Pulmonary artery endothelial cell (primary cell): ENCODE results near the gene THSD4. TPM values are rescaled to one million over a fixed set of nuclear protein-coding genes. Genes with fewer than 3 reads are reported as not detected.

Experiments used
- DNase-seq: peaks from one replicate; pipeline ENCODE4 v3.0.0-alpha.2; 2011; ENCODE audit warnings: low read depth, low spot score
- total RNA-seq: library from RNA; depleted of rRNA; stranded (reverse); fragments of >200 nt; gene quantifications from 2 replicates; pipeline ENCODE4 v1.2.3, GENCODE V29; 2014

The THSD4 gene
- total RNA-seq, 1 donor from 2014 or later = 35.2 TPM

DNA sequence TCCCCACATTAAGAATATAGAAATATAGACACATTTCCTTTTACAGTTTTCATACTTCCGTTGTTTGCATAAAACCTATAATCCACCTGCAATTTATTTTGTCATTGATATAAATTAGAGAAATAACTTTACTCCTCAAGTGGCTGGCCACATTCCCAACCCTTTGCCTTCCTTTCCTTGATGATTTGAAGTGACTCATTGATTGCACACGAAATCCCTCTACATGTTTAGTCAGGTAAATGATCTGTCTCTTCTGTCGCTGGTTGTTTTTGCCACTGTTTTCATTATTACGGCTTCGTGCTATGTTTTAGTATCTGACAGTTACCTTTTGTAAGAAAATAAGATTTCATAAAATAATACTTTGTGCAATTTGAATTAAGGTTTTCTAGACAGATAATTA, 422.9 kb downstream of the THSD4 start:
- DNase-seq = no peak

DNA sequence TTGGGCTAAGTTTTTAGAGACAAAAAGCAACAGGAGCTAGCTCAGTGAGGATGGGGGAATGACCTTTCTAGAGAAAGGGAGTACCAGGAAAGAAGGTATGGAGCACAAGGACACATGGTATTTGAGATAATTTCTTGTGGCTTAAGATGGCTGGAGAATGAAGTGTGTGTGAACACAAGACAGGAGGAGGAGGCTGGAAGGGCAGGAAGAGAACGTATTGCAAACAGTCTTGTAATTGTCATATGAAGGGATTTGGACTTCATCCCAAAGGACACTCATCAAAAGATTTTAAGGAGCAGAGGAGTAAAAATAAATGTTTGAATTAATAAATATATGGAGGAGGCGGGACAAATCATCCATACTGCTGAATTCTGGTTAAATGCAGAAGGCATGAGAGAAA, 426.5 kb downstream of the THSD4 start:
- DNase-seq = no peak

DNA sequence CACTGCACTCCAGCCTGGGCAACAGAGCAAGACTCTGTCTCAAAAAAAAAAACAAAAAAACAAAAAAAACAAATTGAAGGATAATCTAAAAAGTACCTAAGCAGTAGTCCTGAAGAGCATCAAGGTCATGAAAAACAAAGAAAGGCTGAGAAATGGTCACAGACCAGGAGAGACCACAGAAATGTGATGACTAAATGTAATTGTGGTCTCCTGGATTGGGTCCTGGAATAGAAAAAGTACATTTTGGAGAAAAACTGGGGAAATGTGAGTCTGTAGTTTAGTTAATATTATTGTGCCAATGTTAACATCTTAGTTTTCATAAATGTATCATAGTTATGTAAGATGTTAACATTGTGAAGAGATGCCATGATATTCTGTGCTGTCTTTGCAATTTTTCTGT, 427.6 kb downstream of the THSD4 start:
- no peak for DNase-seq

DNA sequence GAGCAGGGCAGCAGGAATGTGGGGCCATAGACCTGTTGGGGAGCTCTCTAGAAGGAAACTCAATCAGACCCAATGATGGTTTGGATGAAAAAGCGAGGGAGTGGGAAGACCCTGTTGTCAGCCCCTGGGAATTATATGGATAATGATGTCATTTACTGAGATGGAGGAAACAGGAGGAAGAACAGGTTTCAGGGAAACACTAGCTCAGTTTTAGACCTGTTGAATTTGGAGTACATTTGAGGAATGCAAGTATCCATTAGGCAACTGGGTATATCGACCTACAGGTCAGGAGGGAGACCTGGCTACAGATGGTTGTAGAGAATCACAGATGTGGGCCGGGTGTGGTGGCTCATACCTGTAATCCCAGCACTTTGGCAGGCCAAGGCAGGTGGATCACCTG, 428.1 kb downstream of the THSD4 start:
- no peak for DNase-seq

DNA sequence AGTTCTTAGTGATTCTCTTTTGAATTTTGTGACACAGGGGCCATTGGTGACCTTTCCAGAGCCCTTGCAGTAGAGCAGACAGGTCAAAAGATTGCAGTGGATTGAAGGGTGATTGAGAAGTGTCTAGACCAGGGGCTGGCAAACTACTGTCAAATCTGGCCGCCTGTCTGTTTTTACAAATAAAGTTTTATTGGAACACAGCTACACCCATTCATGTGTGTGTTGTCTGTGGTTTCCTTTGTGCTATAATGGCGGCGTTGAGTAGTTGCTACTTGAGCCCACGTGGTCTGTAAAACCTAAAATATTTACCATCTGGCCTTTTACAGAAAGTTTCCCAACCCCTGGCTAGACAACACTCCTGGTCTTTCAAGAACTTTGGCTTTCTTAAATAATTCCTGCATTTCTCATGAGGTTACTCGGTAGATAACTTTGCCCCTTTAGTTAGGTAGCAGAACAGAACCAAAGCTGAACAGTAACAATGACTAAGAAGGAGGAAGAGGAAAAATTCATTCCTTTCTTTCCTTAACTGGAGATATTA, 430.0 kb downstream of the THSD4 start:
- no peak for DNase-seq

DNA sequence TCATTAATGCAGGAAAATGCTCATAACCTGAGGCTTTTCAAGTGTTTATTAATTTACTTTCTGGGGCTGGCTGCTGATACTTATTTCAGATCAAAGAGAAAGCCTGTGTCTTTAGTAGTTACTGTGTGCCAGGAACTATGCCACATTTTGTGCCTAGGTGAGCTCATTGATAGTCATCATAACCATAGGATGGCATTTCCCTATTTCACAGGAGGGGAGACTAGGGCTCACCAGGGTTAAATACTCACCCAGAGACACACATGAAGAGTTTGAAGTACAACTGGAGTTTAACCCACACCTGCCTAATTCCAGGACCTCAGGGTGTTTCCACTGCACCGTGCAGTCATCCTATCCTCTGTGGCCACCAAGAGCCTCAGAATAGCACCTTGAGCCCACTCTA, 430.7 kb downstream of the THSD4 start:
- DNase-seq = no peak

DNA sequence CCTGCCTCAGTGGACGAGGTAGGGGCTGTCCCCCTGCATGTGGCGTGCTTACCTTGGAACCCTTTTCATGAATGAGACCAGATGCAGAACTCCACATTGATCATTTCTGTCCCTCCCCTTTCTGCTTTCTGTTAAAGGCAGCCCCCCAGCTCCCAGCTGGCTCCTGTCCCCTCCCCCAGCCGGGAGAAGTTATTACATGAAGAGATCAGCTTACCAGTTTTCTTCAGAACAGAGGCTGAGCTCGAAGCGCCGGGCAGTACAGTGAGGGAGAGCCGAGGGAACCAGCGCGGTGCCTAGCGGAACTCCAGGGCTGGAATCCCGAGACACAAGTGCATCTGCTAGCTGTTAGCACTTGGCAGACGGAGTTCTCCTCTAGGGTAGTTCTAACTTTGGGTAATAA, 431.7 kb downstream of the THSD4 start:
- no peak for DNase-seq

DNA sequence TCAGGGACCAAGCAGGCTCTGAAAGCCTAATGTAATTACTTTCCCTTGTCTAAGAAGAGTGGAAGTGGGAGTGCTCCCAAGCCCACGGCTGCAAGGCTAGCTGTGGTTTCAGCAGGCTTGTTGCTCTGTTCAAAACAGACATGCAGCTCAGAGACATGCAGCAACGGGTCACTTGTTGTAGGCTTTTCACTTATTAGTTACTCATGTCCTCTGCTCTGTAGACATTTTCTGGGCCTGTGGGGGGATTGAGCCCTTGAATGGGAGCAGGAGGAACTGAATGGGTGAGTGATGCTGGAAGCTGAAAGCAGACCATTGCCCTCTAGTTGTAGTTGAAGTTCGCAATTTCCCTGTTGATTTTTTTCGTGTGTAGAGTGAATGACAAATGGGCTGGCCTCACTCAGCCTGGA, 433.1 kb downstream of the THSD4 start:
- DNase-seq = no peak

DNA sequence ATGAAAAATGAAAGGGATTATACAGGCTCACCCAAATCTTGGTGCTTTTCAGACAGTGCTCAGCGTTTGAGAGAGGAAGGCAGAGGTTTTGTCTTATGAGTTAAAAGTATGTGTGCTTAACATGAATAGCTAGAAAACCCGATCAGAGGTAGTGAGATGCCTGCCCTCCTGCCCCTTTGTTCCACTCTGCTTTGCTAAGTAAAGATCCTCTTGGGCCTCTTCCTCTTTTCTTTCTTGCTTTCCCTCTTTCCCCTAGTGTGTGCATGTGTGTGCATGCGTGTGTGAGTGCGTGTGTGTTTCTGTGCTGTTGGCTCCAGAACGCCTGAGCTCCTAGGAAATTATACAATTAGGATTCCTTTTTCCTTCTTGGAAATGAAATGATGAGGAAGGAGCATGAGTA, 433.8 kb downstream of the THSD4 start:
- no peak for DNase-seq

DNA sequence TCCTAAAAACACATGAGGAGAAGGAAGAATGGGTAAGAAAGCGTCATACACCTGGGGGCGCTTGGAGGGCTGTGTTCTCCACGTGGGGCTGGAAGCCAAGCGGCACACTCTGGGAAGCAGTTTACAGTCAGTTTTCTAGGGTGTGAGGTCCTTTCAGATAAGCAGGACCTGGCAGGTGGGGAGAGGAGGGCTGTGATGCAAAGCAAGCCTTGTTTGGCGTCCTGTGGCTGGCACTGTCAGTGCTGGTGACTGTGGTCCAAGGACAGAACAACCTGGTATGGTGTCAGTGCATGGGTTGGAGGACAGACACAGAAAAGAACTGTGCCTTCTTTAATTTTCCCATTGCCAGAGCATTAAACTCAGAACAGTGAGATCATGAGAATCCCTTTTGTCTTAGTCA, 434.4 kb downstream of the THSD4 start:
- DNase-seq = no peak

DNA sequence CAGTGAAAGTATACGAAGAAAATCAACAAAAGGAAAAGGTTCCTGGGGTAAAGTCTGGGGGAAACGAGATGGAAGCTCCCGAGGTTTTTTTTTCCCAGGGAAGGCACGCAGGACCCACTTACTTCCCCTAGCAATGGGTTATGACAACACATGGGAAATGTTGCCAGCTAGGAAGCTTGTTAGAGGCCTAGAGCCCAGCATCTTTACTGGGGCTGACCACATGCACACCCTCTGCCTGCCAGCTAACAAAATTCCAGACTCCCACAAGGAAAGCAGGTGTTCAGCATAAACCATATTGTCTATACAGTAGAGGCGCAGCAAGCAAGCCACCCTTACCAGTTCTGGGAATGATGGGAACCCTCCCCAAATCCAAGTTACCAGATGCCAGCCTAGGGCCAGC, 436.3 kb downstream of the THSD4 start:
- no peak for DNase-seq

DNA sequence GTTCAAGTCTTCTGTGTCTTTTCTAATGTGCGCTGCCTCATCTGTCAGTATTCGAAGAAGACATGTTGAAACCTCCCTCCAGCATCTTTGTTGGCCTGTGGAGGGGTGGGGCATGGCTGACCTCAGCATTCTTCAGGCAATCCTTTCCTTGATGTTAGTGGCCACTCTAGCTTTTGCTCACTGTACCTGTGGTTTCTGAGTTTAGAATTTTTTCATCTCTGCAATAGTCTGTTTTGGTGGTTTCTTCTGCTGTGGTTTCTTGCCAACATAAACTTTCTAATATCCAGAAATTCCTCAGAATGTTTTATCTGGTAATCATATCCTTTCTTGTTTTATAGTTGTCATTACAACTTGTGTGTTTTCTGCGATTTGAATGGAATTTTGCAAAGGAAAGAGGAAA, 443.8 kb downstream of the THSD4 start:
- DNase-seq = no peak

DNA sequence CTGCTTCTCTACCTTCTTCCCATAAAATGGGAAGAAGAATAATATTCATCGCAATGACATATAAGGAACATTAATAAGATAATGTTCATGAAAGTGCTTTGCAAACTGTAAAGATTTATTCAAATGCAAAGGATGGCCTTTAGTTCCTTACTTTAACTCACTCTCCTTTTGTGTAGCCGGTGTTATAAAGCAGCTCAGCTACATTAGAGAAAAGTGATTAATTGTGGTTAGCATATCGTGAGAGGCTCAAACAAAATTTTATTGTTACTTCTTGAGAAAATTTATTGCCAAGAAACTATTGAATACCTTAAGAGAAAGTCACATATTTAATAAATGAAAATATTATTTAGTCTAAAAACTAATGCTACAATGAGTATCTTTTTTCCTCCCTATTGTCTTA, 444.3 kb downstream of the THSD4 start:
- DNase-seq = no peak

DNA sequence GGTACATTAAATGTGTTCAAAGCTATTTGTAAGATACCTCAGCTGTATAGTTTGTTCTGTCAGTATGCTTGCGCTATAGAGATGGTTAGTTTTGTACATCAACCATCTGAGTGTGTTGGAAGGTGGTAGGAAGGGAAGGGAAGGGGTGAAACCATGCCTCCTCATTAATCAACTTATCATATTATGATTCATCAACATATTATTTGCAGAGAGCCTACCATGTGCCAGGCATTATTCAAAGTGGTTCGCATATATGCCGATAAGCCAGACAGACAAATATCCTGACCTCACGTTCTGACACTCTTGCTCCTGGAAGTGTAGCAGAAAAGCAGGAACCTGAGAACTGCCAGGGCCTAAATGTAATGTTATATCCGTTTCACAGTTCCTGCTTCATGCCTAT, 447.0 kb downstream of the THSD4 start:
- DNase-seq = no peak

DNA sequence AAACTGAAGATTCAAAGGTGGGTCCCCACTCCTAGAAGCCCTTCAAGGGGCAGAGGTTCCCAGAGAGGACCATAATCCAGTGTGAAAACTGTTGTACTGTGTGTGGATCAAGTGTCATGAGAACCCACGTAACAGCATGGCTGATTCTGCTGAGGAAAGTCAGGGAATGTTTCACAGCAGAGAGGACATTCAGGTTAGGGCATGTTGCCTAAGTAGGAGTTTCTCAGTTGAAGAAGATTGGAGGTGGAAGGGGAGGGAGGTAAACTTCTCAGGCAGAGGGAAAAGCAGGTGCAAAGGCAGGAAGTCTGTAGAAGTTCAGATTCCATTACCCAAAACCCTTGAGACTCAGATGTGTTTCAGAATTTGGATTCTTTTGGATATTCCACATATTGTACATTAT, 448.9 kb downstream of the THSD4 start:
- DNase-seq = no peak

DNA sequence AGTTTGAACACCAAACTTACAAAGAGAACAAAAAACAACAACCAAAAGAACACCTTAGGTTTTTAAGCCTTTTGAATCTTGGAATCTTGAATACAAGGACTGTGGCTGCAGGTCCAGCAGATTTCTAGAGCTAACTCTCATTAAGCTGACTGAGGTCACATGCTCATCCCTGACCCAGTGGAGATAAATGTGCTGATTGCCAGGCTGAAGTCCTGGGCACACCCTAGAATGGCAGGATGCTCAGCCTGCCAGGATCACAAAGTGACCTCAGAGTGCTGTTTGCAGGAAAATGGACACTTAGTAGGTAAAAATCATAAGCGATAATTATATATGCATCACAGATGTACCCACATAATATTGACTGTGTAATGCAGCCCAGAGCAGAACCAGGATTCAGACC, 449.7 kb downstream of the THSD4 start:
- no peak for DNase-seq

DNA sequence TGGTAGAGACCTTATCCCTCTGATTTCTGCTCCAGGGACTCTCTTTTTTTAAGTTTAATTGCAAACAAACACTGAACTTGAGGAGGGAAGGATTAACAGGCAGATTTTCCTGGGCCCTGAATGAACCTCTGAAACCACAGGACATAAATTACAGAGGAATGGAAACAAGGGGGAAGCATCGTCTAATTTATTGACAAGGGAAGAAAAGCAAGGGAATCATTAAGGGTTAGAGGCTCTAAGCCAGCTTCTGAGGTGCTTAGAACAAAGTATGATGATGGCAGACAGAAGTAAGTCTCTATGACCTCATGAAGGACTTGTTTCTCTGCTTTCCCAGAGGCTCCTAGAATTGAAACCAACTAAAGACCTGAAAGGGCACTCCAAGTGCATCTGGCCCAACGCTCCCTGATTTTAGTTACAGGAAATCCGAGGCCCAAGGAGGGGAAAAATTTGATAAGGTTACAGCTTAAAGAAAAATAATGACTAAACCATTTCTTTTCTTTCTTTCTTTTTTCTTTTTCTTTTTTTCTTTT, 450.4 kb downstream of the THSD4 start:
- no peak for DNase-seq

DNA sequence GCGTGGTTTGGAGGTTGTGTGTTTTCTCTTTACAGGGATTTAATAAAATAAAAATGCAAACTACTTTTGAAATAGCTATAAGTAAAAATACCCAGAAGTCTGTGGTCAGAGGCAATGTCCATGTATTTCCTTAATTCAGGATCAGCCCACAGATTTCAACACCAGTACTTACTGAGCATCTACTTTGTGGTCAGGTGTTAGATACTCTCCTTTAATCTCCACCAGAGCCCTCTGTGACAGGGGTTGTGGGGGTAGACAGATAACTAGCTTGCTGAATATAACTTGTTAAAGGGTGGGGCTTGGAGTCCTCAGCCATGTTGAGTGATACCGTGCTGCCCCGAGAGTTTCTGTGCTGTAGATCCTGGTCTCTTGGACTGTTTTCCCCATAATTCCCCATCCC, 451.0 kb downstream of the THSD4 start:
- DNase-seq = no peak

DNA sequence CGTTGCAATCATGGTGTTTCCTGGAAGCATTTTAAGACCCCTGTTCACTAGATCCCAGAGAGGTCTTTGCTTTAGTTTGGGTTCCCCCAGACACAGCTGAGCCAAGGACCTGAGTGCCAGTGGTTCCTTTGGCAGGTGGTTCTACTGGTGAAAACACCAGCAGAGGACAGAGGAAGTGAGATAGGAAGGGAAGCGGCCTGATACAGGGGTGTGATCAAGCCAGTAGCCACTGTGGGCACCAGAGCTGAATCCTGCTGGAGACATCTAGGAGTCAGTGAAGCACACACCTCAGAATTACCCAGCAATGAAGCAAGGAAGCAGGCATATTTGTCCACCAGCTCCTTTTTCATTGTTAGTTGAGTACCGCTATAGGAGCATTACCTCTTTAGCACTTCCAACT, 451.9 kb downstream of the THSD4 start:
- DNase-seq = no peak

DNA sequence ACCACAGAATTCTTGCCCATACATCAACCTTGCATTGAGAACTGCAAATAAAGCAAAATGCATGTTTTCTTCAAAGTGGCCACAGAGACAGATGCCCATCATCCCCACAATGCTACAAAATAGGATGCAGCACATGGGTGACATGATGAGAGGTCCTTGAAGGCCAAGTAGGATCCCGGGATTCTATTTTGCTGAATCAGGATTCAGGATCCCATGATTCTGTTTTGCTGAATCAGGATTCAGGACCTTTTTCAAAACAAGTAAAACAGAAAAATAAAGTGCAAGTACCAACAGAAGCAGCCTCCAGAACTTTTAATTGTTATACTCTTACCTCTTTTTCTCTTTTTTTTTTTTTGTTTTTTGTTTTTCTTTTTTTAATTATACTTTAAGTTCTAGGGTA, 453.0 kb downstream of the THSD4 start:
- DNase-seq = no peak

DNA sequence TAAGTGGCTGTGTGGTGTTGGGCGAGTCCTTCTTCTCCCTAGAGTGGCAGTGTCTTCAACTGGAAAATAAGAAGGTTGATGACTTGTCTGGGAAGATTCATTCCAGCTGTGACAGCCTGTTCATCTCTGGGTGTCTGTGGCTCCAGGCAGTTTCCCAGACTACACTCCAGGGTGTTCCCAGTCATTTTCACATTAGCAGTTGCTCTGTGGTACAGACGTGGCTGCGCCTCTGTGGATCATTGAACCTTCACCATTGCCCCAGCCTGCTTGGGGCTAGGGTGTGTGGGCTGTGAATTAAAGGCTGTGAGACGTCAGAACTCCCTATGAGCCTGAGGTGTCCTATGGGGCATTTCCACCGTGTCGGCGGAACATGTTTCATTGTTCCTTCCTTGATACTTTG, 455.5 kb downstream of the THSD4 start:
- no peak for DNase-seq

DNA sequence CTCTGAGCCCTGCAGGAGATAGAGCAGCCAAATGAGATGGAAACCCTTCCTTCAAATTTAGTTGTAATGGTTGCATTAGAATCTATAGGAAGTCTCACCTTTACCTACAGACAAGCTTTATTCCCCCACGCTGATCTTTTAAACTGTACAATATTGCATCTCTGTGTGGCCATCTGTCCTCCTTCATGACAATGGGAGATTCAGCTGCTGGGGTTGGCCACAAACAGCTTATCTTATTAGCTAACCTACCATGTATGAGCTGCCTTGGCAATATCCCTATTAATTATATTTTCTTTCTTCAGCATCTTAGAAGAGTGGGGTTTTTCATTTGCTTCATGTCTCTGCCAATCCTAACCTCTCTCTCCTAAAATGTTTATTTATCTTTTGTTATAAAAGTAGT, 456.4 kb downstream of the THSD4 start:
- no peak for DNase-seq

DNA sequence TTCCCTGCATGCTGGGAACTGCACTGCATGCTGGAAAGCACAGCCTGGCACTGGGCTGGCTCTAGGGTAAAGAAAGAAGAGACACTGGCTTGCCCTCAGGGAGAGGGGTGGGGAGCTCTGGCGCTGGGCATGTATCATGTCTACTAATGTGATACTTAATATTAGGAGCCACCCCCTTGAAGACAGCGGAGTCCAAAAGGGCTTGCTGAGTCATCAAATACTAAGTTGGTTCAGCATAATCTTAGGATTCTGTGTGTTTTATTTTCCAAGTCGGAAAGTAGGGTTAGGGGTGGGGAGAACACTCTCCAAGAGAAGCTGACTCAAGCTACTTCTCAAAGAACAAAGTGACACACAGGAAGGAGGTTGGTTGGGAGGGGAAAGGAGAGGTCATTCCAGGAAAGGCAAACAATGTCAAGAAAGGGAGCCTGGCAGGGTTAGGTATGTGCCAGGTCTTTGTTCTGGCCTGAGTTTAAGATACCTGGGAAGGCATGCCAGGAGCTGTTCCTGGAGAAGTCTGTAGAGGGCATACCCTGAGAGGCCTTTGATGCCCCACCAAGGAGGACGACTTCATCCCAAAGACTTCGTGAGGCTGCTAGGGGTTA, 457.3 kb downstream of the THSD4 start:
- peak; percentile 29 for DNase-seq

DNA sequence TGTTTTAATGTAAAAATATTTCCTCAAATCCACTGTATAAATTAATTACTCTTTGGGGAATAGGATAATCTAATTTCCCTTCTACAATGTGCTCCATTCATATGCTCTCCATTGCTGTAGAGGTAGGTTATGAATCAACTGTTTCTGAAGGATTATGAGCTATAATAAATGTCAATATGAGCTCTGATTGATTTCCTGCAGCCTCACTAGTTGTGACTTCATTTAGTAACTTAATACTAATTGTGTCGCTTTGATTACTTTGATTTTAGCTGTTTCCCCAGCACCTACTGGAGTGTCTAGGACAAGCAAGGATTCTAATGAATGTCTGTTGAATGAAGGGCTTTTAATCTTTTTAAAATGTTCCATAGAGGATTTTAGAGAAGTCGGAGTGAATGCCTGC, 458.3 kb downstream of the THSD4 start:
- no peak for DNase-seq
